ENCODE measurements around the gene BMAL1. TPM values are rescaled to one million over a fixed set of nuclear protein-coding genes. Genes with fewer than 3 reads are reported as not detected.

The BMAL1 gene
- total RNA-seq, 1 donor from 2014 or later: 7.7 TPM

DNA sequence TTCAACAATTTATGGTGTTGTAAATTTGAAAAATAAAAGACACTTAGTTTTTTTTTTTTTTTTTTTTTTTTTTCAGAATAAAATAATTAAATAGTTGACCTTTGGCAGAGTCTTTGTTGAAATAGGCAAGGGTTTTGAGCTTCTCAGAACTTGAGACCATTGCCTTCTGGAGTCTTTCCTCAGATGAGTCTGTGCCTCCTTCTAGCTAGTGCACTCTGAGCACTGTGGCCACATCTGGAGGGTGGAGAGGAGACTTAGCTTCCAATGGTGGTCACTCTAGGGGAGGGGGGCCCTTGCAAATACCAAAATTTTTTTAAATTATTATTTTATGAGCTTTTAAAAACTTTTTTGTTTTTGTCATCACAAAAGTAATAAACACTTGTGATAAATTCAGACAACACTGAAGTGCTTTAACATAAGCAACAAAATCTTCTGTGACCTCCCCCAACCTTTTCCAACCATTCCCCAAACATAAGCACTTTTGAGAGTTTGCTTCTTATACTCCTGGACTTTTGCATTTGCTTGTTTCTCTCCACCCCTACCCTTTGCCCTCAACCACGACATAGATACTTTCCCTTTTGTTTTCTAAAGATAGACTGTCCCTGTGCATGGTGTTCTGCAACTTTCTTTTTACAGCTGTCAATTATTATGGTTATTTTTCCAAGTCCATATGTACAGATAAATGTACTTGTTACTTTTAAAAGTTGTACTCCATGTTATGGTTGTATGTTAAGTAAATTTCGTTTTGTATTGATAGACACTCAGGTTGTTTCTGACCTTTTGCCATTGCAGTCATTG, 41.1 kb downstream of the BMAL1 start:
- TF ChIP-seq, protein P1, sequence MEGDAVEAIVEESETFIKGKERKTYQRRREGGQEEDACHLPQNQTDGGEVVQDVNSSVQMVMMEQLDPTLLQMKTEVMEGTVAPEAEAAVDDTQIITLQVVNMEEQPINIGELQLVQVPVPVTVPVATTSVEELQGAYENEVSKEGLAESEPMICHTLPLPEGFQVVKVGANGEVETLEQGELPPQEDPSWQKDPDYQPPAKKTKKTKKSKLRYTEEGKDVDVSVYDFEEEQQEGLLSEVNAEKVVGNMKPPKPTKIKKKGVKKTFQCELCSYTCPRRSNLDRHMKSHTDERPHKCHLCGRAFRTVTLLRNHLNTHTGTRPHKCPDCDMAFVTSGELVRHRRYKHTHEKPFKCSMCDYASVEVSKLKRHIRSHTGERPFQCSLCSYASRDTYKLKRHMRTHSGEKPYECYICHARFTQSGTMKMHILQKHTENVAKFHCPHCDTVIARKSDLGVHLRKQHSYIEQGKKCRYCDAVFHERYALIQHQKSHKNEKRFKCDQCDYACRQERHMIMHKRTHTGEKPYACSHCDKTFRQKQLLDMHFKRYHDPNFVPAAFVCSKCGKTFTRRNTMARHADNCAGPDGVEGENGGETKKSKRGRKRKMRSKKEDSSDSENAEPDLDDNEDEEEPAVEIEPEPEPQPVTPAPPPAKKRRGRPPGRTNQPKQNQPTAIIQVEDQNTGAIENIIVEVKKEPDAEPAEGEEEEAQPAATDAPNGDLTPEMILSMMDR (IDR thresholded peaks at IDR 0.05; ENCODE audit: unreplicated experiment): no peak
- H3K27ac Mint-ChIP-seq (ENCODE audit: unreplicated experiment): no peak overlapping the region

DNA sequence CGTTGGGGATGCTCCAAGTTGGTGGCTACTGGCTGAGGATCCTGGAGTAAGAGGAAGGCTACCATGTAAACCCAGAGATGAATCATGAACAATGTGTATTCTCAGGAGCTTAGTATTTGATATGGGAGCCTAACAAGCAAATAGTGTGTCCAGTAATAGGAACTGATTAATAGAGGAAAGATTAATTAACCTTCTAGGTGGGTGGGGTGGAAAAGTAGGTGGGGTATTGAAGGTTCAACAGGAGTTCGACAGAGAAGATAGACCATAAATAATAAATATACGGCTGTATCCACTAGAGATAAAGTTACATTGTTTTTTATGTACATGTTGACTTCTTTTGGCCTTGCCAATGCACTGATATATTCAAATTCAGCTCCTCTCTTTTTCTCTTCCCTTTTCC, 43.1 kb downstream of the BMAL1 start:
- H3K36me3 Mint-ChIP-seq (ENCODE audit: low read depth, unreplicated experiment): no peaks in the 10 kb centered on the region
- H3K27me3 Mint-ChIP-seq (ENCODE audit: unreplicated experiment): peaks cover 3% of the 10 kb centered on the region
- no peak overlapping the region for H3K4me3 Mint-ChIP-seq (ENCODE audit: unreplicated experiment)
- H3K27ac Mint-ChIP-seq (ENCODE audit: unreplicated experiment): no peak overlapping the region
- DNase-seq (ENCODE audit: low spot score): no peak
- H3K4me1 Mint-ChIP-seq (ENCODE audit: unreplicated experiment): no peaks in the 10 kb centered on the region
- H3K9me3 Mint-ChIP-seq (ENCODE audit: unreplicated experiment): no peaks in the 10 kb centered on the region
- TF ChIP-seq, protein P1 (IDR thresholded peaks at IDR 0.05; ENCODE audit: unreplicated experiment): no peak

More for the DNA sequence above, 41.1 kb downstream of the BMAL1 start:
- DNase-seq (ENCODE audit: low spot score): no peak
- H3K27me3 Mint-ChIP-seq (ENCODE audit: unreplicated experiment): no peaks in the 10 kb centered on the region
- H3K9me3 Mint-ChIP-seq (ENCODE audit: unreplicated experiment): no peaks in the 10 kb centered on the region
- no peaks in the 10 kb centered on the region for H3K36me3 Mint-ChIP-seq (ENCODE audit: low read depth, unreplicated experiment)
- H3K4me1 Mint-ChIP-seq (ENCODE audit: unreplicated experiment): no peaks in the 10 kb centered on the region
- H3K4me3 Mint-ChIP-seq (ENCODE audit: unreplicated experiment): no peak overlapping the region

DNA sequence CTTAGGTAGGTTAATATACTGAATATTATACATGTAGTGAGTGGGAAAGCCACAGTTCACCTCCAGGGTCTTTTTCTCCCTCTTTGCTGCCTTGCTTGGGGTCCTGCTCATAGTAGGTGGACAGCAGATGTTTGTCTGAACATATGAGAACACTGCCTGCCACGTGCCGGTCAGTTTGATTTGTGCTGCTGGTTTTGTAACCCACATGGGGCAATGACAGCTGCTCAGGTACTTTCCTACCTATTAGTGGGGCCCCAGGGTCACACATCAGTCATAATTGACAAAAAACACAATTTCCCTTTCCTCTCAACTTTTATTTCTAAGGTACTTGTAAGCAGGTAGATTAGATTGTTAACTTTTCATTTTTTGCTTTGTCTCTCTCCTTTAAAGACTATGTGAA, 43.8 kb downstream of the BMAL1 start:
- peaks cover 3% of the 10 kb centered on the region for H3K27me3 Mint-ChIP-seq (ENCODE audit: unreplicated experiment)
- H3K36me3 Mint-ChIP-seq (ENCODE audit: low read depth, unreplicated experiment): no peaks in the 10 kb centered on the region
- no peak for DNase-seq (ENCODE audit: low spot score)
- no peaks in the 10 kb centered on the region for H3K9me3 Mint-ChIP-seq (ENCODE audit: unreplicated experiment)
- H3K4me3 Mint-ChIP-seq (ENCODE audit: unreplicated experiment): no peak overlapping the region
- TF ChIP-seq, protein P1 (IDR thresholded peaks at IDR 0.05; ENCODE audit: unreplicated experiment): no peak
- no peak overlapping the region for H3K27ac Mint-ChIP-seq (ENCODE audit: unreplicated experiment)
- H3K4me1 Mint-ChIP-seq (ENCODE audit: unreplicated experiment): no peaks in the 10 kb centered on the region

DNA sequence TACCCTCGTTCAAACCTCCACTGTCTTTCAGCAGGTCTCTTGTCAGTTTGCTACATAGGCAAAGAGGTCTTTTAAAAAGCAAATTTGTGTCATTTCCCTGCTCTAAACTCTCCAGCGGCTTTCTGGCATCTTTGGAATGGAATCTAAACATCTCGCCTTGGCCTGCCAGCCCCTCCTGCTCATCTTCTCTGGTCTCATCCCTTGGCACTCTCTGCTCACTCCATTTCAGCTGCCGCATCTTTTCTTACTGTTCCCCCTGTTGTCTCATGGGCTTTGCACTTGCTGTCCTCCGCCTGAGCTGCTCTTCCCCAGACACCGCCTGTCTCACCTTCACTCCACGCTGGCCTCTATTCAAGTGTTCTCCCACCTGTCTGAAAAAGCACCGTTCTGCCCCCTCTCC, 46.6 kb downstream of the BMAL1 start:
- H3K9me3 Mint-ChIP-seq (ENCODE audit: unreplicated experiment): no peaks in the 10 kb centered on the region
- no peak for DNase-seq (ENCODE audit: low spot score)
- peaks cover 5% of the 10 kb centered on the region for H3K27me3 Mint-ChIP-seq (ENCODE audit: unreplicated experiment)
- peaks cover 3% of the 10 kb centered on the region for H3K4me1 Mint-ChIP-seq (ENCODE audit: unreplicated experiment)
- no peak overlapping the region for H3K27ac Mint-ChIP-seq (ENCODE audit: unreplicated experiment)
- no peaks in the 10 kb centered on the region for H3K36me3 Mint-ChIP-seq (ENCODE audit: low read depth, unreplicated experiment)
- TF ChIP-seq, protein P1 (IDR thresholded peaks at IDR 0.05; ENCODE audit: unreplicated experiment): no peak
- H3K4me3 Mint-ChIP-seq (ENCODE audit: unreplicated experiment): no peak overlapping the region

DNA sequence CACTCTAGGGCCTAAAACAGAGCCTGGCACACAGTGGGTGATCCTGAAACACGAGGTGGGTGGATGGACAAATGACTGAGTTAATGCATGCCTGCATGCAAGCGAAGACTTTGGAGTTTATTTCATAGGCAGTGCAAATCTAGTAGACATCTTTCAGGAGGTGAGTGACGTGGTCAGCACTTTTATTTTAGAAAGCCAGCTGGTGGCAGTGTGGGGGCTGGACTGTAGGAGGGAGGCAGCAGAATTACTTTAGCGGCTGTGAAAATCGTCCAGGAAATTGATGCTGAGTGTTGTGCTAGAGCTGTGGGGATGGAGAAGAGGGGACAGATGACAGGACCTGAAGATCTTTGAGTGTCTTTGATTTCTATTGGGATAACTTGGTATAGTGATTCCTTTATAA, 47.1 kb downstream of the BMAL1 start:
- peaks cover 5% of the 10 kb centered on the region for H3K27me3 Mint-ChIP-seq (ENCODE audit: unreplicated experiment)
- TF ChIP-seq, protein P1 (IDR thresholded peaks at IDR 0.05; ENCODE audit: unreplicated experiment): no peak

More for the DNA sequence above, 47.1 kb downstream of the BMAL1 start:
- Mint-ChIP-seq H3K36me3 (ENCODE audit: low read depth, unreplicated experiment) (no peaks in the 10 kb centered on the region), H3K27ac (ENCODE audit: unreplicated experiment) (no peak overlapping the region), H3K9me3 (ENCODE audit: unreplicated experiment) (no peaks in the 10 kb centered on the region), H3K4me1 (ENCODE audit: unreplicated experiment) (peaks cover 3% of the 10 kb centered on the region), H3K4me3 (ENCODE audit: unreplicated experiment) (no peak overlapping the region)
- no peak for DNase-seq (ENCODE audit: low spot score)
